A549 (cell line): ENCODE results near the gene P4HB.

Source experiments
- CHD2 ChIP-seq: fragments of 150-350 bp; IDR thresholded peaks from 2 replicates; pipeline ENCODE4 v1.6.1; 2014; ENCODE audit warnings: low read length; ENCODE audit not compliant: partially characterized antibody
- CTCF ChIP-seq: fragments of >200 bp; sonication (Bioruptor Twin); formaldehyde crosslinking; IDR thresholded peaks from 3 replicates; pipeline ENCODE4 v1.5.1; 2016
- E2F6 ChIP-seq: IDR thresholded peaks from 2 replicates; pipeline ENCODE4 v1.6.1; 2012; ENCODE audit warnings: low read depth, borderline replicate concordance
- EP300 ChIP-seq, 2 experiments: fragments of >200 bp; sonication (Bioruptor Twin); formaldehyde crosslinking; IDR thresholded peaks; 2 replicates in 1 of 2; 3 replicates in 1 of 2; pipeline ENCODE4 v1.6.1; 2016 to 2017
- KDM5A ChIP-seq: fragments of 200-600 bp; sonication (generic); IDR thresholded peaks from 2 replicates; pipeline ENCODE4 v1.6.1; 2016; ENCODE audit warnings: antibody characterized with exemption, mild to moderate bottlenecking
- MYC ChIP-seq: IDR thresholded peaks from 2 replicates; pipeline ENCODE4 v1.6.1; 2012; ENCODE audit warnings: mild to moderate bottlenecking, inconsistent platforms, low read length, improper control_type of control experiment, borderline replicate concordance
- NR3C1 ChIP-seq: fragments of >200 bp; sonication (Bioruptor Twin); formaldehyde crosslinking; IDR thresholded peaks from 3 replicates; pipeline ENCODE4 v1.6.1; 2017
- POLR2A ChIP-seq: IDR thresholded peaks from 2 replicates; pipeline ENCODE4 v1.6.1; 2012; ENCODE audit warnings: mild to moderate bottlenecking, low read length
- RAD21 ChIP-seq, 2 experiments: fragments of >200 bp in 1 of 2; sonication (Bioruptor Twin) in 1 of 2; formaldehyde crosslinking in 1 of 2; IDR thresholded peaks in 1 of 2; conservative IDR thresholded peaks in 1 of 2; 2 replicates in 1 of 2; 3 replicates in 1 of 2; pipeline ENCODE4 v1.6.1; 2012 to 2018; ENCODE audit warnings: inconsistent platforms in 1 of 2
- REST ChIP-seq: fragments of 200-600 bp; sonication (generic); IDR thresholded peaks from 2 replicates; pipeline ENCODE4 v1.6.1; 2016; ENCODE audit warnings: antibody characterized with exemption, mild to moderate bottlenecking, moderate library complexity
- RNF2 ChIP-seq: fragments of 200-600 bp; sonication (generic); IDR thresholded peaks from 2 replicates; pipeline ENCODE4 v1.6.1; 2016; ENCODE audit warnings: low read depth, mild to moderate bottlenecking, antibody characterized with exemption, moderate library complexity, borderline replicate concordance
- SMC3 ChIP-seq: fragments of >200 bp; sonication (Bioruptor Twin); formaldehyde crosslinking; IDR thresholded peaks from 3 replicates; pipeline ENCODE4 v1.6.1; 2018; ENCODE audit warnings: inconsistent platforms

GRCh38 chr17:81801327-81801726 lies 59.0 kb downstream of the P4HB start:
- TF ChIP-seq E2F6 (no peak), POLR2A (no peak), NR3C1 (no peak), CTCF (no peak), KDM5A (no peak), RAD21 (conservative IDR thresholded peaks at IDR 0.05 in 1 of 2, IDR thresholded peaks at IDR 0.05 in 1 of 2) (no peak), REST (no peak), EP300 (IDR thresholded peaks at IDR 0.05) (no peak), SMC3 (no peak), MYC (no peak), RNF2 (no peak), CHD2 (no peak)
